Tibial nerve (tissue), 4 donors: ENCODE measurements around the gene NEO1.

Experiments used
- CTCF ChIP-seq, 5 experiments: fragments of 200-600 bp in 3 of 5; fragments of 450-650 bp in 2 of 5; sonication (generic) in 3 of 5; IDR thresholded peaks; one replicate each; pipeline ENCODE4 v1.5.1; 2016 to 2019; ENCODE audit warnings: antibody characterized with exemption in 5 of 5, mild to moderate bottlenecking in 3 of 5, moderate library complexity in 2 of 5
- EP300 ChIP-seq, 2 donors: sonication (generic); formaldehyde crosslinking; IDR thresholded peaks; one replicate each; pipeline ENCODE4 v1.6.1; 2017; ENCODE audit warnings: antibody characterized with exemption in 2 of 2, mild to moderate bottlenecking in 1 of 2

- no peak for TF ChIP-seq EP300 (IDR thresholded peaks at IDR 0.05)
- no peak for TF ChIP-seq CTCF (IDR thresholded peaks at IDR 0.05)
Measured at GRCh38 chr15:73195166-73195565, 142.9 kb downstream of the NEO1 start.
